ENCODE data around the gene SEPTIN2.

GRCh38 chr2:241298673-241299072, 17.1 kb upstream of the SEPTIN2 start:
- TF ChIP-seq, protein P1, sequence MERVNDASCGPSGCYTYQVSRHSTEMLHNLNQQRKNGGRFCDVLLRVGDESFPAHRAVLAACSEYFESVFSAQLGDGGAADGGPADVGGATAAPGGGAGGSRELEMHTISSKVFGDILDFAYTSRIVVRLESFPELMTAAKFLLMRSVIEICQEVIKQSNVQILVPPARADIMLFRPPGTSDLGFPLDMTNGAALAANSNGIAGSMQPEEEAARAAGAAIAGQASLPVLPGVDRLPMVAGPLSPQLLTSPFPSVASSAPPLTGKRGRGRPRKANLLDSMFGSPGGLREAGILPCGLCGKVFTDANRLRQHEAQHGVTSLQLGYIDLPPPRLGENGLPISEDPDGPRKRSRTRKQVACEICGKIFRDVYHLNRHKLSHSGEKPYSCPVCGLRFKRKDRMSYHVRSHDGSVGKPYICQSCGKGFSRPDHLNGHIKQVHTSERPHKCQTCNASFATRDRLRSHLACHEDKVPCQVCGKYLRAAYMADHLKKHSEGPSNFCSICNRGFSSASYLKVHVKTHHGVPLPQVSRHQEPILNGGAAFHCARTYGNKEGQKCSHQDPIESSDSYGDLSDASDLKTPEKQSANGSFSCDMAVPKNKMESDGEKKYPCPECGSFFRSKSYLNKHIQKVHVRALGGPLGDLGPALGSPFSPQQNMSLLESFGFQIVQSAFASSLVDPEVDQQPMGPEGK (CRISPR knock-in tag; IDR thresholded peaks at IDR 0.05; ENCODE audit: borderline replicate concordance) = no peak
- TF ChIP-seq ARNTL (CRISPR knock-in tag; IDR thresholded peaks at IDR 0.05; ENCODE audit: borderline replicate concordance, low read depth) (no peak), PPARA (CRISPR knock-in tag; IDR thresholded peaks at IDR 0.05; ENCODE audit: borderline replicate concordance) (no peak), ZFP3 (CRISPR knock-in tag; IDR thresholded peaks at IDR 0.05) (no peak), TCF4 (CRISPR knock-in tag; IDR thresholded peaks at IDR 0.05; ENCODE audit: borderline replicate concordance) (no peak), ZNF70 (CRISPR knock-in tag; IDR thresholded peaks at IDR 0.05) (no peak), ISL1 (CRISPR knock-in tag; IDR thresholded peaks at IDR 0.05) (no peak), POU6F1 (CRISPR knock-in tag; IDR thresholded peaks at IDR 0.05; ENCODE audit: borderline replicate concordance, low read depth) (no peak), ZFP30 (CRISPR knock-in tag; IDR thresholded peaks at IDR 0.05) (no peak), ZC3H10 (CRISPR knock-in tag; IDR thresholded peaks at IDR 0.05) (no peak)
